IMR-90 (cell line): ENCODE measurements around the gene MAEL. TPM values are rescaled to one million over a fixed set of nuclear protein-coding genes. Genes with fewer than 3 reads are reported as not detected.

Experiments
- ATAC-seq: fragments of 200-7000 bp; cut with Tn5 transposase; 2 replicates; pipeline ENCODE4 v1.9.1; 2020; ENCODE audit warnings: low read depth, mild to moderate bottlenecking, moderate library complexity
- BruUV-seq: library from RNA; stranded (reverse); fragments of 400-500 nt; replicated peaks from 2 replicates; lab custom pipeline; 2021; lab: Mats Ljungman, UMichigan
- CTCF ChIA-PET: fragments of 300-600 bp; formaldehyde crosslinking; extraction: SDS; loops from one replicate; lab custom pipeline; 2021; ENCODE audit warnings: antibody characterized with exemption; lab: Yijun Ruan, JAX
- POLR2A ChIA-PET: fragments of 300-600 bp; sonication (Branson Sonifier 250); formaldehyde crosslinking; loops from one replicate; lab custom pipeline; 2022; ENCODE audit warnings: antibody characterized with exemption; ENCODE audit not compliant: unreplicated experiment; lab: Charles Lee
- DNase-seq: peaks from one replicate; pipeline ENCODE4 v3.0.0; 2013
- H2AFZ ChIP-seq: replicated peaks from 2 replicates; pipeline ENCODE3; 2013; ENCODE audit warnings: low read length, mild to moderate bottlenecking; ENCODE audit not compliant: poor library complexity
- H2AK5ac ChIP-seq: 2 replicates; pipeline ENCODE4 v1.6.1; 2013; ENCODE audit warnings: low read depth, low read length, inconsistent platforms
- H2AK9ac ChIP-seq: replicated peaks from 2 replicates; pipeline ENCODE3; 2013; ENCODE audit warnings: mild to moderate bottlenecking, low read depth, low read length, moderate library complexity; ENCODE audit not compliant: poor library complexity
- H2BK120ac ChIP-seq: 2 replicates; pipeline ENCODE4 v1.6.1; 2013; ENCODE audit warnings: low read depth, low read length, inconsistent platforms
- H2BK15ac ChIP-seq: 3 replicates; pipeline ENCODE4 v1.6.1; 2013; ENCODE audit warnings: low read depth, low read length, inconsistent platforms
- H2BK20ac ChIP-seq: 2 replicates; pipeline ENCODE4 v1.6.1; 2013; ENCODE audit warnings: low read depth, mild to moderate bottlenecking, inconsistent platforms, low read length, moderate library complexity
- H2BK5ac ChIP-seq: 2 replicates; pipeline ENCODE4 v1.6.1; 2013; ENCODE audit warnings: mild to moderate bottlenecking, low read depth, low read length, inconsistent platforms; ENCODE audit not compliant: poor library complexity, severe bottlenecking
- H3K14ac ChIP-seq: replicated peaks from 2 replicates; pipeline ENCODE4 v1.6.1; 2013; ENCODE audit warnings: low read depth, low read length, inconsistent platforms
- H3K18ac ChIP-seq: 2 replicates; pipeline ENCODE4 v1.6.1; 2013; ENCODE audit warnings: low read depth, low read length, control low read depth
- H3K23ac ChIP-seq: 2 replicates; pipeline ENCODE4 v1.6.1; 2013; ENCODE audit warnings: low read depth, low read length, inconsistent platforms
- H3K27ac ChIP-seq: 2 replicates; pipeline ENCODE4 v1.5.1; 2013; ENCODE audit warnings: mild to moderate bottlenecking, control low read depth, low read length; ENCODE audit not compliant: insufficient read depth
- H3K27me3 ChIP-seq: 2 replicates; pipeline ENCODE4 v1.6.1; 2013; ENCODE audit warnings: low read length; ENCODE audit not compliant: control insufficient read depth, insufficient read depth
- H3K36me3 ChIP-seq: 2 replicates; pipeline ENCODE4 v1.6.1; 2013; ENCODE audit warnings: low read length, mixed read lengths; ENCODE audit not compliant: control insufficient read depth, insufficient read depth
- H3K4ac ChIP-seq: 2 replicates; pipeline ENCODE4 v1.6.1; 2013; ENCODE audit warnings: low read depth, low read length, inconsistent platforms
- H3K4me1 ChIP-seq: 2 replicates; pipeline ENCODE4 v1.6.1; 2013; ENCODE audit warnings: low read length, mixed read lengths; ENCODE audit not compliant: control insufficient read depth, insufficient read depth
- H3K4me2 ChIP-seq: 2 replicates; pipeline ENCODE4 v1.6.1; 2013; ENCODE audit warnings: low read depth, mild to moderate bottlenecking, control low read depth, low read length, moderate library complexity
- H3K4me3 ChIP-seq: 2 replicates; pipeline ENCODE4 v1.5.1; 2013; ENCODE audit warnings: low read depth, mild to moderate bottlenecking, control low read depth, low read length, moderate library complexity; ENCODE audit not compliant: insufficient read depth
- H3K56ac ChIP-seq: 2 replicates; pipeline ENCODE4 v1.6.1; 2013; ENCODE audit warnings: low read length, inconsistent platforms; ENCODE audit not compliant: insufficient read depth; ENCODE audit errors: extremely low read depth
- H3K79me1 ChIP-seq, 2 experiments: 2 replicates each; pipeline ENCODE4 v1.6.1; 2013; ENCODE audit warnings: low read length in 2 of 2, inconsistent platforms in 1 of 2, low read depth in 1 of 2
- H3K9ac ChIP-seq: 2 replicates; pipeline ENCODE4 v1.6.1; 2013; ENCODE audit warnings: low read depth, low read length, control low read depth
- H3K9me1 ChIP-seq: 2 replicates; pipeline ENCODE4 v1.6.1; 2013; ENCODE audit warnings: low read length, inconsistent platforms; ENCODE audit not compliant: insufficient read depth
- H3K9me3 ChIP-seq: 2 replicates; pipeline ENCODE4 v1.6.1; 2013; ENCODE audit warnings: low read length; ENCODE audit not compliant: control insufficient read depth, insufficient read depth
- H4K20me1 ChIP-seq: 2 replicates; pipeline ENCODE4 v1.6.1; 2013; ENCODE audit warnings: low read length, inconsistent platforms; ENCODE audit not compliant: insufficient read depth
- H4K5ac ChIP-seq: 2 replicates; pipeline ENCODE4 v1.6.1; 2013; ENCODE audit warnings: mild to moderate bottlenecking, low read depth, low read length, control low read depth
- H4K8ac ChIP-seq, 2 experiments: 2 replicates each; pipeline ENCODE4 v1.6.1; 2013; ENCODE audit warnings: low read depth in 2 of 2, low read length in 2 of 2, control low read depth in 1 of 2, inconsistent platforms in 1 of 2
- H4K91ac ChIP-seq: 2 replicates; pipeline ENCODE4 v1.6.1; 2013; ENCODE audit warnings: low read depth, low read length, inconsistent platforms; ENCODE audit not compliant: insufficient read depth
- BHLHE40 ChIP-seq: fragments of 150-350 bp; IDR thresholded peaks from 2 replicates; pipeline ENCODE4 v1.6.1; 2016; ENCODE audit warnings: mild to moderate bottlenecking, low read depth, low read length
- CEBPB ChIP-seq: IDR thresholded peaks from 2 replicates; pipeline ENCODE4 v1.6.1; 2012; ENCODE audit warnings: low read depth, low read length, improper control_type of control experiment
- FOS ChIP-seq: fragments of 150-350 bp; IDR thresholded peaks from 2 replicates; pipeline ENCODE4 v1.6.1; 2016; ENCODE audit warnings: low read depth, low read length
- MAFK ChIP-seq: IDR thresholded peaks from 2 replicates; pipeline ENCODE4 v1.6.1; 2012; ENCODE audit warnings: low read depth, low read length, improper control_type of control experiment
- POLR2A ChIP-seq: IDR thresholded peaks from 2 replicates; pipeline ENCODE4 v1.6.1; 2012; ENCODE audit warnings: mild to moderate bottlenecking, low read depth, low read length
- WGBS, 2 experiments: methylation state at CpG; one replicate each; pipeline versions ENCODE4 v1.1.5 to v1.1.7; 2013; ENCODE audit warnings: missing lambda C conversion rate in 2 of 2; ENCODE audit not compliant: insufficient read length in 1 of 2; ENCODE audit errors: extremely low coverage in 2 of 2; 5-methylcytosine and 5-hydroxymethylcytosine counted together
- dilution Hi-C: fragments of 300-500 bp; cut with HindIII; formaldehyde crosslinking; loops from one replicate; pipeline ENCODE4 v1.14.3; 2018; ENCODE audit warnings: low sequenced_read_pairs; ENCODE audit not compliant: unreplicated experiment
- in situ Hi-C: fragments of 300-500 bp; cut with MboI; formaldehyde crosslinking; loops from 3 replicates; pipeline ENCODE4 v1.14.3; 2019; ENCODE audit warnings: low sequenced_read_pairs, inconsistent platforms, mixed read lengths
- intact Hi-C: fragments of 100-400 bp; cut with micrococcal nuclease; formaldehyde crosslinking; loops from 2 replicates; pipeline ENCODE4 v1.10.0; 2022
- polyA plus RNA-seq, 3 experiments: library from polyadenylated mRNA; depleted of rRNA; stranded (reverse); fragments of >200 nt; gene quantifications; 2 replicates each; pipeline ENCODE4 v1.2.3, GENCODE V29; 2012; ENCODE audit warnings: low replicate concordance in 1 of 3
- total RNA-seq: library from RNA; depleted of rRNA; stranded (reverse); fragments of >200 nt; gene quantifications from 2 replicates; pipeline ENCODE4 v1.2.3, GENCODE V29; 2012
- TF ChIP-seq, protein P1 (sequence below): conservative IDR thresholded peaks from 2 replicates; pipeline ENCODE4 v1.5.1; 2012; ENCODE audit warnings: mild to moderate bottlenecking, low read depth, low read length, improper control_type of control experiment

Gene MAEL
- total and polyA plus RNA-seq, 2 of the 4 experiments (the other 2 are of a cell fraction) = not detected

DNA sequence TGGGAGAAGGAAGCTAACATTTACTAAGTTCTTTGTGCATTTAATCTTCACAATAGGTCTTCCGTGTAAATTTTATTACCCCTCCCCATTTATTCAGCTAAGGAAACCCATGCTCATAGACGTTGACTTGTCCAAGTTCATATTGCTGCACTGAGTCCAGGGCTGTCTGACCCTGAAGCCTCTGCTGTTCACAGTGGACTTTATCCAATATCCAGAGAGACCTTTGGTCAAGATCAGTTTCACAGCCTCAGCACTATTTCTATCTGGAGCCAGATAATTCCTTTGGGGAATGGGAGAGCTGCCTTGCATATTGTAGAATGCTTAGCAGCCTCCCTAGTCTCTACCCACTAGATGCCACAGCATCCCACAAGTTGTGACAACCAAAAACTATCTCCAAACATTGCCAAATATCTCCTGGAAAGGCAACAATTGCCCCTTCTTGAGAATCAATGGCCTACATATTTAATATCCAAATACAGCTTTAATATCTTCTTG lies 40.2 kb upstream of the MAEL start:
- Histone ChIP-seq H3K9me1 (no peaks in the 10 kb centered on the region), H2AFZ (no peak overlapping the region), H3K14ac (no peak overlapping the region), H2BK20ac (no peak overlapping the region), H3K36me3 (no peaks in the 10 kb centered on the region), H2AK5ac (no peak overlapping the region), H3K79me1 (no peaks in the 10 kb centered on the region), H3K23ac (no peak overlapping the region), H3K56ac (no peak overlapping the region), H3K9me3 (no peaks in the 10 kb centered on the region), H4K91ac (no peak overlapping the region), H3K18ac (no peak overlapping the region), H2AK9ac (no peak overlapping the region), H4K5ac (no peak overlapping the region), H3K27ac (no peak overlapping the region), H2BK5ac (no peak overlapping the region), H3K4ac (no peak overlapping the region), H3K4me2 (no peak overlapping the region), H4K8ac (no peak overlapping the region), H3K9ac (no peak overlapping the region), H3K27me3 (peaks cover 19% of the 10 kb centered on the region), H4K20me1 (no peaks in the 10 kb centered on the region), H3K4me1 (no peaks in the 10 kb centered on the region), H2BK15ac (no peak overlapping the region), H3K4me3 (no peak overlapping the region), H2BK120ac (no peak overlapping the region)
- DNase-seq (no peak), ATAC-seq (no peak)
- WGBS, 2 experiments = no CpG with 5 or more reads among the region's 2 CpGs
- intact Hi-C loops = no loop called here
- dilution Hi-C loops = no loop called here
- no TSS peak for BruUV-seq
- POLR2A ChIA-PET = interaction anchor here (0.6 kb wide), 1 partner anchor 9 kb away, joined by 4 read pairs; no protein-coding TSS in a partner anchor
- CTCF ChIA-PET = interaction anchor here (1.2 kb wide), 1 partner anchor 25 kb away, joined by 3 read pairs; no protein-coding TSS in a partner anchor
- in situ Hi-C loops = no loop called here
- TF ChIP-seq, protein P1, sequence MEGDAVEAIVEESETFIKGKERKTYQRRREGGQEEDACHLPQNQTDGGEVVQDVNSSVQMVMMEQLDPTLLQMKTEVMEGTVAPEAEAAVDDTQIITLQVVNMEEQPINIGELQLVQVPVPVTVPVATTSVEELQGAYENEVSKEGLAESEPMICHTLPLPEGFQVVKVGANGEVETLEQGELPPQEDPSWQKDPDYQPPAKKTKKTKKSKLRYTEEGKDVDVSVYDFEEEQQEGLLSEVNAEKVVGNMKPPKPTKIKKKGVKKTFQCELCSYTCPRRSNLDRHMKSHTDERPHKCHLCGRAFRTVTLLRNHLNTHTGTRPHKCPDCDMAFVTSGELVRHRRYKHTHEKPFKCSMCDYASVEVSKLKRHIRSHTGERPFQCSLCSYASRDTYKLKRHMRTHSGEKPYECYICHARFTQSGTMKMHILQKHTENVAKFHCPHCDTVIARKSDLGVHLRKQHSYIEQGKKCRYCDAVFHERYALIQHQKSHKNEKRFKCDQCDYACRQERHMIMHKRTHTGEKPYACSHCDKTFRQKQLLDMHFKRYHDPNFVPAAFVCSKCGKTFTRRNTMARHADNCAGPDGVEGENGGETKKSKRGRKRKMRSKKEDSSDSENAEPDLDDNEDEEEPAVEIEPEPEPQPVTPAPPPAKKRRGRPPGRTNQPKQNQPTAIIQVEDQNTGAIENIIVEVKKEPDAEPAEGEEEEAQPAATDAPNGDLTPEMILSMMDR = no peak
- no peak for TF ChIP-seq CEBPB
- no peak for TF ChIP-seq MAFK
- no peak for TF ChIP-seq BHLHE40
- no peak for TF ChIP-seq FOS
- TF ChIP-seq POLR2A = no peak
